LNCAP (cell line): ENCODE measurements around the gene UBE2G1.

Experiments
- CTCF ChIP-seq: fragments of 450-650 bp; IDR thresholded peaks from 2 replicates; pipeline ENCODE4 v1.5.1; 2017; ENCODE audit warnings: mild to moderate bottlenecking

UBE2G1 gene

GRCh38 chr17:4305224-4305623, 61.3 kb downstream of the UBE2G1 start:
- TF ChIP-seq CTCF: no peak

- peak; percentile 86 for TF ChIP-seq CTCF
These were observed 62.0 kb downstream of the UBE2G1 start for GRCh38 chr17:4304417-4305027.

GRCh38 chr17:4301066-4301465, 65.4 kb downstream of the UBE2G1 start:
- TF ChIP-seq CTCF: no peak

GRCh38 chr17:4297351-4297750, 69.1 kb downstream of the UBE2G1 start:
- no peak for TF ChIP-seq CTCF

GRCh38 chr17:4295686-4296085, 70.8 kb downstream of the UBE2G1 start:
- no peak for TF ChIP-seq CTCF

- TF ChIP-seq CTCF: no peak
These were observed 72.9 kb downstream of the UBE2G1 start for GRCh38 chr17:4293572-4293971.

- TF ChIP-seq CTCF: no peak
These were observed 78.8 kb downstream of the UBE2G1 start for GRCh38 chr17:4287710-4288109.

GRCh38 chr17:4276514-4276913, 90.0 kb downstream of the UBE2G1 start:
- TF ChIP-seq CTCF: no peak
